Calu3 (cell line): ENCODE data around the gene INTS13. TPM values are rescaled to one million over a fixed set of nuclear protein-coding genes. Genes with fewer than 3 reads are reported as not detected.

ENCODE experiments used
- BruUV-seq: library from RNA; stranded (reverse); fragments of 400-500 nt; replicated peaks from 2 replicates; lab custom pipeline; 2021; lab: Mats Ljungman, UMichigan
- CTCF ChIA-PET: fragments of 300-600 bp; sonication (Branson Sonifier 250); formaldehyde crosslinking; loops from one replicate; lab custom pipeline; 2022; ENCODE audit warnings: antibody characterized with exemption; lab: Charles Lee
- DNase-seq: peaks from one replicate; pipeline ENCODE4 v3.0.0; 2022
- H3K27ac Mint-ChIP-seq: one replicate; pipeline ENCODE4 v1.8.0; 2022; ENCODE audit warnings: mixed read lengths; ENCODE audit not compliant: unreplicated experiment
- H3K27me3 Mint-ChIP-seq: one replicate; pipeline ENCODE4 v1.8.0; 2022; ENCODE audit warnings: mixed read lengths; ENCODE audit not compliant: unreplicated experiment
- H3K36me3 Mint-ChIP-seq: one replicate; pipeline ENCODE4 v1.8.0; 2022; ENCODE audit warnings: mild to moderate bottlenecking, moderate library complexity, mixed read lengths; ENCODE audit not compliant: insufficient read depth, unreplicated experiment
- H3K4me1 Mint-ChIP-seq: one replicate; pipeline ENCODE4 v1.8.0; 2022; ENCODE audit warnings: mild to moderate bottlenecking, low read depth, mixed read lengths; ENCODE audit not compliant: unreplicated experiment
- H3K4me3 Mint-ChIP-seq: one replicate; pipeline ENCODE4 v1.8.0; 2022; ENCODE audit warnings: mild to moderate bottlenecking, low read depth, moderate library complexity, mixed read lengths; ENCODE audit not compliant: unreplicated experiment
- H3K9me3 Mint-ChIP-seq: one replicate; pipeline ENCODE4 v1.8.0; 2022; ENCODE audit warnings: low read depth, mixed read lengths; ENCODE audit not compliant: unreplicated experiment
- CTCF ChIP-seq: fragments of 200-600 bp; IDR thresholded peaks from one replicate; pipeline ENCODE4 v1.8.0; 2022; ENCODE audit warnings: antibody characterized with exemption; ENCODE audit not compliant: unreplicated experiment
- intact Hi-C: fragments of 100-400 bp; cut with micrococcal nuclease; formaldehyde crosslinking; loops from one replicate; pipeline ENCODE4 v1.10.0; 2022; ENCODE audit not compliant: unreplicated experiment
- total RNA-seq: library from RNA; stranded (reverse); gene quantifications from 2 replicates; pipeline ENCODE4 v1.2.3, GENCODE V29; 2022

INTS13 gene
- total RNA-seq, 1 experiment from 2014 or later = 35.0 TPM

- H3K4me3 Mint-ChIP-seq = peak overlapping the region; percentile 94
- H3K36me3 Mint-ChIP-seq = peaks cover 32% of the 10 kb centered on the region
- H3K27me3 Mint-ChIP-seq = no peaks in the 10 kb centered on the region
- no TSS peak for BruUV-seq
- no peak for DNase-seq
- intact Hi-C loops = loop anchor here (5.0 kb wide), 1 partner anchor 72 kb away; the partner anchor contains the start of gene TM7SF3
- TF ChIP-seq CTCF = no peak
- CTCF ChIA-PET = no interaction called here
- H3K9me3 Mint-ChIP-seq = no peaks in the 10 kb centered on the region
- H3K27ac Mint-ChIP-seq = peak overlapping the region; percentile 95
- H3K4me1 Mint-ChIP-seq = peaks cover 14% of the 10 kb centered on the region
These were observed 2.2 kb upstream of the INTS13 start for GRCh38 chr12:26939953-26940352.

GRCh38 chr12:26939192-26939832 lies 1.5 kb upstream of the INTS13 start:
- peak overlapping the region; percentile 94 for H3K4me3 Mint-ChIP-seq
- H3K4me1 Mint-ChIP-seq = peaks cover 21% of the 10 kb centered on the region
- no peak for TF ChIP-seq CTCF
- peak overlapping the region; percentile 95 for H3K27ac Mint-ChIP-seq
- no peaks in the 10 kb centered on the region for H3K9me3 Mint-ChIP-seq
- CTCF ChIA-PET = no interaction called here
- intact Hi-C loops = loop anchor here (5.0 kb wide), 1 partner anchor 73 kb away; the partner anchor contains the start of gene TM7SF3
- H3K27me3 Mint-ChIP-seq = no peaks in the 10 kb centered on the region
- peaks cover 32% of the 10 kb centered on the region for H3K36me3 Mint-ChIP-seq
- BruUV-seq = TSS peak; percentile 52
- DNase-seq = no peak

GRCh38 chr12:26938701-26939062 lies 901 bp upstream of the INTS13 start:
- no peaks in the 10 kb centered on the region for H3K9me3 Mint-ChIP-seq
- no peaks in the 10 kb centered on the region for H3K27me3 Mint-ChIP-seq
- CTCF ChIA-PET = interaction anchor here (0.5 kb wide), 1 partner anchor 367 kb away, joined by 3 read pairs; no protein-coding TSS in a partner anchor
- no TSS peak for BruUV-seq
- no peak for DNase-seq
- intact Hi-C loops = loop anchor here (5.0 kb wide), 1 partner anchor 74 kb away; the partner anchor contains the start of gene TM7SF3
- no peak for TF ChIP-seq CTCF
- H3K4me1 Mint-ChIP-seq = peaks cover 21% of the 10 kb centered on the region
- peaks cover 32% of the 10 kb centered on the region for H3K36me3 Mint-ChIP-seq
- H3K4me3 Mint-ChIP-seq = peak overlapping the region; percentile 94
- H3K27ac Mint-ChIP-seq = peak overlapping the region; percentile 95

GRCh38 chr12:26937443-26937862 lies 328 bp downstream of the INTS13 start:
- CTCF ChIA-PET = no interaction called here
- peaks cover 29% of the 10 kb centered on the region for H3K4me1 Mint-ChIP-seq
- peak overlapping the region; percentile 95 for H3K27ac Mint-ChIP-seq
- intact Hi-C loops = loop anchor here (5.0 kb wide), 1 partner anchor 75 kb away; the partner anchor contains the start of gene TM7SF3
- no peaks in the 10 kb centered on the region for H3K27me3 Mint-ChIP-seq
- no peak for DNase-seq
- H3K9me3 Mint-ChIP-seq = no peaks in the 10 kb centered on the region
- TF ChIP-seq CTCF = no peak
- H3K4me3 Mint-ChIP-seq = peak overlapping the region; percentile 94
- peaks cover 32% of the 10 kb centered on the region for H3K36me3 Mint-ChIP-seq
- TSS peak; percentile 40 for BruUV-seq
